Measurements from ENCODE around the gene SLC1A2.

Gene SLC1A2

GRCh38 chr11:35352077-35352888 lies 67.1 kb downstream of the SLC1A2 start:
- in situ Hi-C loops (cut with MboI; ENCODE audit: low sequenced_read_pairs), result no loop called here

- in situ Hi-C loops (cut with MboI; ENCODE audit: low sequenced_read_pairs), result no loop called here
Observed at GRCh38 chr11:35349897-35350296, 69.5 kb downstream of the SLC1A2 start.

- in situ Hi-C loops (cut with MboI; ENCODE audit: low sequenced_read_pairs), result no loop called here
Observed at GRCh38 chr11:35348898-35349687, 70.3 kb downstream of the SLC1A2 start.

GRCh38 chr11:35347921-35348331 lies 71.4 kb downstream of the SLC1A2 start:
- in situ Hi-C loops (cut with MboI; ENCODE audit: low sequenced_read_pairs), result no loop called here

GRCh38 chr11:35347173-35347878 lies 72.0 kb downstream of the SLC1A2 start:
- in situ Hi-C loops (cut with MboI; ENCODE audit: low sequenced_read_pairs), result no loop called here

GRCh38 chr11:35346472-35347156 lies 72.7 kb downstream of the SLC1A2 start:
- in situ Hi-C loops (cut with MboI; ENCODE audit: low sequenced_read_pairs), result no loop called here

GRCh38 chr11:35344681-35345574 lies 74.4 kb downstream of the SLC1A2 start:
- in situ Hi-C loops (cut with MboI; ENCODE audit: low sequenced_read_pairs), result no loop called here

GRCh38 chr11:35343033-35343598 lies 76.2 kb downstream of the SLC1A2 start:
- in situ Hi-C loops (cut with MboI; ENCODE audit: low sequenced_read_pairs), result no loop called here

GRCh38 chr11:35340715-35341114 lies 78.6 kb downstream of the SLC1A2 start:
- in situ Hi-C loops (cut with MboI; ENCODE audit: low sequenced_read_pairs), result no loop called here

GRCh38 chr11:35340071-35340470 lies 79.3 kb downstream of the SLC1A2 start:
- in situ Hi-C loops (cut with MboI; ENCODE audit: low sequenced_read_pairs), result no loop called here

GRCh38 chr11:35338921-35339320 lies 80.4 kb downstream of the SLC1A2 start:
- in situ Hi-C loops (cut with MboI; ENCODE audit: low sequenced_read_pairs), result no loop called here

- in situ Hi-C loops (cut with MboI; ENCODE audit: low sequenced_read_pairs), result no loop called here
Observed at GRCh38 chr11:35337914-35338305, 81.4 kb downstream of the SLC1A2 start.

GRCh38 chr11:35337136-35337913 lies 82.0 kb downstream of the SLC1A2 start:
- in situ Hi-C loops (cut with MboI; ENCODE audit: low sequenced_read_pairs), result no loop called here

GRCh38 chr11:35336726-35337125 lies 82.6 kb downstream of the SLC1A2 start:
- in situ Hi-C loops (cut with MboI; ENCODE audit: low sequenced_read_pairs), result no loop called here

- in situ Hi-C loops (cut with MboI; ENCODE audit: low sequenced_read_pairs), result no loop called here
Observed at GRCh38 chr11:35335226-35335625, 84.1 kb downstream of the SLC1A2 start.

- in situ Hi-C loops (cut with MboI; ENCODE audit: low sequenced_read_pairs), result no loop called here
Observed at GRCh38 chr11:35334385-35335090, 84.8 kb downstream of the SLC1A2 start.

- in situ Hi-C loops (cut with MboI; ENCODE audit: low sequenced_read_pairs), result no loop called here
Observed at GRCh38 chr11:35332524-35332923, 86.8 kb downstream of the SLC1A2 start.

- in situ Hi-C loops (cut with MboI; ENCODE audit: low sequenced_read_pairs), result no loop called here
Observed at GRCh38 chr11:35330931-35331330, 88.4 kb downstream of the SLC1A2 start.

Data from hTERT RPE-1 (cell line).